ENCODE results near the gene EXTL1.
"Not testable (repeated sequence)": the region's sequence is repeated elsewhere in the genome, so short reads cannot be mapped to it uniquely, and the experiment has no call there.

The EXTL1 gene

GRCh38 chr1:25978403-25978802 lies 43.2 kb upstream of the EXTL1 start:
- Histone ChIP-seq H3K4me1 (ENCODE audit: low read depth, poor library complexity, severe bottlenecking) (no peaks in the 10 kb centered on the region), H4K20me1 (ENCODE audit: insufficient read depth) (no peaks in the 10 kb centered on the region), H3K27me3 (ENCODE audit: insufficient read depth, low read depth) (no peaks in the 10 kb centered on the region), H3K79me2 (ENCODE audit: insufficient read depth, low read depth) (no peaks in the 10 kb centered on the region), H3K4me3 (IDR thresholded peaks at IDR 0.05; ENCODE audit: insufficient read depth, low read depth, low read length) (no peak overlapping the region), H3K27ac (no peak overlapping the region), H3K4me2 (no peak overlapping the region), H3K36me3 (ENCODE audit: insufficient read depth) (no peaks in the 10 kb centered on the region), H3K9ac (no peak overlapping the region), H2AFZ (ENCODE audit: low read depth) (no peak overlapping the region)
- no peak for TF ChIP-seq CTCF (conservative IDR thresholded peaks at IDR 0.05; ENCODE audit: low read depth, low read length)

GRCh38 chr1:25979210-25979609 lies 42.4 kb upstream of the EXTL1 start:
- H3K79me2 ChIP-seq (ENCODE audit: insufficient read depth, low read depth): no peaks in the 10 kb centered on the region
- no peak overlapping the region for H3K9ac ChIP-seq
- no peak overlapping the region for H3K4me2 ChIP-seq
- no peaks in the 10 kb centered on the region for H3K27me3 ChIP-seq (ENCODE audit: insufficient read depth, low read depth)
- H3K36me3 ChIP-seq (ENCODE audit: insufficient read depth): no peaks in the 10 kb centered on the region
- no peak overlapping the region for H2AFZ ChIP-seq (ENCODE audit: low read depth)
- H3K4me3 ChIP-seq (IDR thresholded peaks at IDR 0.05; ENCODE audit: insufficient read depth, low read depth, low read length): no peak overlapping the region
- H3K4me1 ChIP-seq (ENCODE audit: low read depth, poor library complexity, severe bottlenecking): no peaks in the 10 kb centered on the region
- no peaks in the 10 kb centered on the region for H4K20me1 ChIP-seq (ENCODE audit: insufficient read depth)
- no peak overlapping the region for H3K27ac ChIP-seq
- no peak for TF ChIP-seq CTCF (conservative IDR thresholded peaks at IDR 0.05; ENCODE audit: low read depth, low read length)

- no peaks in the 10 kb centered on the region for H3K36me3 ChIP-seq (ENCODE audit: insufficient read depth)
- H3K27me3 ChIP-seq (ENCODE audit: insufficient read depth, low read depth): no peaks in the 10 kb centered on the region
These were observed 36.4 kb upstream of the EXTL1 start for GRCh38 chr1:25985171-25985570.

GRCh38 chr1:25985670-25986069 lies 35.9 kb upstream of the EXTL1 start:
- H3K27ac ChIP-seq: no peak overlapping the region
- H4K20me1 ChIP-seq (ENCODE audit: insufficient read depth): no peaks in the 10 kb centered on the region
- no peak overlapping the region for H3K4me3 ChIP-seq (IDR thresholded peaks at IDR 0.05; ENCODE audit: insufficient read depth, low read depth, low read length)
- TF ChIP-seq CTCF (conservative IDR thresholded peaks at IDR 0.05; ENCODE audit: low read depth, low read length): no peak
- H3K9ac ChIP-seq: no peak overlapping the region
- H3K36me3 ChIP-seq (ENCODE audit: insufficient read depth): no peaks in the 10 kb centered on the region
- no peaks in the 10 kb centered on the region for H3K27me3 ChIP-seq (ENCODE audit: insufficient read depth, low read depth)
- no peak overlapping the region for H2AFZ ChIP-seq (ENCODE audit: low read depth)
- H3K79me2 ChIP-seq (ENCODE audit: insufficient read depth, low read depth): no peaks in the 10 kb centered on the region
- H3K4me2 ChIP-seq: no peak overlapping the region
- H3K4me1 ChIP-seq (ENCODE audit: low read depth, poor library complexity, severe bottlenecking): no peaks in the 10 kb centered on the region

More at GRCh38 chr1:25985171-25985570, 36.4 kb upstream of the EXTL1 start:
- H3K9ac ChIP-seq: no peak overlapping the region
- no peak overlapping the region for H3K27ac ChIP-seq
- no peaks in the 10 kb centered on the region for H3K79me2 ChIP-seq (ENCODE audit: insufficient read depth, low read depth)
- H3K4me2 ChIP-seq: no peak overlapping the region
- H4K20me1 ChIP-seq (ENCODE audit: insufficient read depth): no peaks in the 10 kb centered on the region
- TF ChIP-seq CTCF (conservative IDR thresholded peaks at IDR 0.05; ENCODE audit: low read depth, low read length): no peak
- H2AFZ ChIP-seq (ENCODE audit: low read depth): no peak overlapping the region
- H3K4me1 ChIP-seq (ENCODE audit: low read depth, poor library complexity, severe bottlenecking): no peaks in the 10 kb centered on the region
- no peak overlapping the region for H3K4me3 ChIP-seq (IDR thresholded peaks at IDR 0.05; ENCODE audit: insufficient read depth, low read depth, low read length)

- H2AFZ ChIP-seq (ENCODE audit: low read depth); H3K27me3 ChIP-seq (ENCODE audit: insufficient read depth, low read depth); H3K9ac ChIP-seq; H3K79me2 ChIP-seq (ENCODE audit: insufficient read depth, low read depth); H3K36me3 ChIP-seq (ENCODE audit: insufficient read depth); H3K4me1 ChIP-seq (ENCODE audit: low read depth, poor library complexity, severe bottlenecking); H3K27ac ChIP-seq; H4K20me1 ChIP-seq (ENCODE audit: insufficient read depth); H3K4me3 ChIP-seq (IDR thresholded peaks at IDR 0.05; ENCODE audit: insufficient read depth, low read depth, low read length); H3K4me2 ChIP-seq: not testable (repeated sequence)
These were observed 34.8 kb upstream of the EXTL1 start for GRCh38 chr1:25986773-25987172.
